Measurements from ENCODE around the gene DBH.

DBH gene

GRCh38 chr9:133643362-133643755, 7.2 kb downstream of the DBH start:
- no peak for DNase-seq (ENCODE audit: low read depth in 2 of 2)

GRCh38 chr9:133643978-133644760, 8.0 kb downstream of the DBH start:
- no peak for DNase-seq (ENCODE audit: low read depth in 2 of 2)

- no peak for DNase-seq (ENCODE audit: low read depth in 2 of 2)
Measured at GRCh38 chr9:133645021-133645765, 9.0 kb downstream of the DBH start.

GRCh38 chr9:133647148-133647547, 11.0 kb downstream of the DBH start:
- DNase-seq (ENCODE audit: low read depth in 2 of 2) = no peak

GRCh38 chr9:133647765-133648469, 11.8 kb downstream of the DBH start:
- no peak for DNase-seq (ENCODE audit: low read depth in 2 of 2)

- no peak for DNase-seq (ENCODE audit: low read depth in 2 of 2)
Measured at GRCh38 chr9:133649194-133649593, 13.0 kb downstream of the DBH start.

GRCh38 chr9:133650026-133650425, 13.9 kb downstream of the DBH start:
- no peak for DNase-seq (ENCODE audit: low read depth in 2 of 2)

GRCh38 chr9:133653638-133654037, 17.5 kb downstream of the DBH start:
- no peak for DNase-seq (ENCODE audit: low read depth in 2 of 2)

- DNase-seq (ENCODE audit: low read depth in 2 of 2) = no peak
Measured at GRCh38 chr9:133654736-133655657, 18.8 kb downstream of the DBH start.

GRCh38 chr9:133655701-133656100, 19.5 kb downstream of the DBH start:
- no peak for DNase-seq (ENCODE audit: low read depth in 2 of 2)

- no peak for DNase-seq (ENCODE audit: low read depth in 2 of 2)
Measured at GRCh38 chr9:133656211-133657119, 20.3 kb downstream of the DBH start.

GRCh38 chr9:133657120-133657661, 21.0 kb downstream of the DBH start:
- no peak for DNase-seq (ENCODE audit: low read depth in 2 of 2)

GRCh38 chr9:133658442-133659431, 22.6 kb downstream of the DBH start:
- DNase-seq (ENCODE audit: low read depth in 2 of 2) = no peak

- DNase-seq (ENCODE audit: low read depth in 2 of 2) = no peak
Measured at GRCh38 chr9:133659516-133659915, 23.4 kb downstream of the DBH start.

- DNase-seq (ENCODE audit: low read depth in 2 of 2) = no peak
Measured at GRCh38 chr9:133661846-133662540, 25.8 kb downstream of the DBH start.

GRCh38 chr9:133664173-133665050, 28.2 kb downstream of the DBH start:
- DNase-seq (ENCODE audit: low read depth in 2 of 2) = no peak

- no peak for DNase-seq (ENCODE audit: low read depth in 2 of 2)
Measured at GRCh38 chr9:133665096-133665495, 28.9 kb downstream of the DBH start.

All from stimulated activated CD8-positive, alpha-beta memory T cell treated with anti-CD3 and anti-CD28 coated beads, Interleukin-15, amount 100 ng/mL, for 4 hours (primary cell).